IPS-18c (cell line): Measurements from ENCODE around the gene AEBP1.

Experiments
- H3K4me3 ChIP-seq: 2 replicates; pipeline ENCODE4 v1.7.0; 2013; ENCODE audit warnings: low read depth, mild to moderate bottlenecking, low read length, moderate library complexity; ENCODE audit not compliant: insufficient read depth
- H3K9me3 ChIP-seq: one replicate; pipeline ENCODE4 v1.6.1; 2013; ENCODE audit warnings: mild to moderate bottlenecking, low read length, moderate library complexity; ENCODE audit not compliant: control insufficient read depth, insufficient read depth

AEBP1 gene

DNA sequence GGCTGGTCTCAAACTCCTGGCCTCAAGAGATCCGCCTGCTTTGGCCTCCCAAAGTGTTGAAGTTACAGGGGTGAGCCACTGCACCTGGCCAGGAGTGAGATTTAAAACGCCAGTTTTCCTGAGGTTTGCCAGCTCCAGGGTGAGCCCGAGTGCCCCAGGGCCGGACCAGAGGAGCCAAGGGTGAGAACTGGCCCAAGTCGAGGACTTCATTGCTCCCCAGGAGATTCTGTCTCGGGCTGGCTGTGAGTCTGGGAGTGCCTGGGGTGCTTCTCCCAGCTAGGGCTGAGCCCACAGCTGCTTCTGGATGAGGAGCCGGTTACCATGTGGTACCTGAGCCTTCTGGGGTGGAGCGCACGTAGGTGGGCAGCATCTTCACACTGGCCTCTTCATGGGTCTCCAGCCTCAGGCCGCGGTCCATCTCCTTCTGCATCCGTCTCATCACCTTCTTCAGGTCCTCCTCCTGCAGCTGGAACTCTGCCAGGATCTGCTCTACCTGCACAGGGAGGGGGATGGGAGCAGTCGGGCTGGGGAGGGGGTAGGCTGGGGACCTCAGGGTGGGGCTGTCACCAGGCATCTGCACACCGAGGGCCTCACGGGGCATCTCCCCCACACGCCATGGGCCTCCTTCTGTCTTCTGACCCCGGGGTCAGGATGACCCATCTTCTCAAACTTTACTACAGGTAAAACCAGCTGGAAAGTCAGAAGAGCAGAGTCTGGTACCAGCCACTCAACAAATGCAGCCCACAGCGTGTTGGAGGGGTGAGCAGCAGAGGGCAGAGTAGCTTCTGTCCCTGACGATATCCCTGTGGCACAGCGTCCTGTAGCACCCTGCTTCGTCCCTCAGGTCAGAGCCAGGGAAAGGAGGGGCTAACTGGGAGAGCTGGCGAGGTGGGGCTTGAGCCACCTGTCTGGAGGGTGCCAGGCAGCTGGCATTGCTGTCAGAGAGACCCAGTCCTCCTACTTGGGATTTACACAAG is 49.1 kb downstream of the AEBP1 start:
- no peak overlapping the region for H3K4me3 ChIP-seq
- no peaks in the 10 kb centered on the region for H3K9me3 ChIP-seq

DNA sequence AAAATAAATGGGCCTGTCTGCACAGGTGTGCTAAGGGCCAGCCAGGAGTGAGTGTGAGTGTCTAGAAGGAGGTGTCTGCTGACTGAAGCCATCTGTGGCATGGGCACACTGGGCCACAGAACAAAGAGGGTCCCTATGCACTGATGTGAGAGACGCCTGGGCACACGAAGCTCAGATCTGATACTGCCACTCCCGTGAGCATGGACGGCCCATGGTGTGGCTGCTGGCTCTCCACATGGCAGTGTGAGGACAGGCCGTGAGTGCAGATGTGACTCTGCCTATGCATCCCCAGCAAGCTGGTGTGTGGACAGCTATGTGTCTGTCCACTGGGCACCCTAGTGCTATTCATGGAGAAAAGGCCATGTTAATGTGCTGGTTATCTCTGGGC is 49.8 kb downstream of the AEBP1 start:
- H3K4me3 ChIP-seq: no peak overlapping the region

DNA sequence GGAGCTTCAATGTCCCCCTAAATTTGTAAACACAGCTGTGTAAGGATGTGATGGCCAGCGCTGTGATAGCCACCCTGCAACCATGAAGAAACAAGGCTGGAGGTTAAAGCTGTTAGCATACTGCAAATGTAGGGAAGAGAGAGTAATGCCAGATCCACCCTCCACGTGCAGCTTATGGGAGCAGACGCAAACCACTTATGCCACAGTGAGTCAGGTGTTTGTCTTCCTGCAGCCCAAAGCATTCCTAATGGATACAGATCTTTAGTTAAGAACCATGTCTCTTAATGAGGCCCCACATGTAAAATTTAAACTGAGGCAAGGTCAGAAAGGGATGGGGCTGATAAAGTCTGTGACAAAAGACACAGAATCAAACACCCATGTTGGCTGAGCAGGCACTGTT is 50.6 kb downstream of the AEBP1 start:
- H3K4me3 ChIP-seq: no peak overlapping the region
- H3K9me3 ChIP-seq: no peaks in the 10 kb centered on the region

More for the DNA sequence above, 49.8 kb downstream of the AEBP1 start:
- H3K9me3 ChIP-seq: no peaks in the 10 kb centered on the region

DNA sequence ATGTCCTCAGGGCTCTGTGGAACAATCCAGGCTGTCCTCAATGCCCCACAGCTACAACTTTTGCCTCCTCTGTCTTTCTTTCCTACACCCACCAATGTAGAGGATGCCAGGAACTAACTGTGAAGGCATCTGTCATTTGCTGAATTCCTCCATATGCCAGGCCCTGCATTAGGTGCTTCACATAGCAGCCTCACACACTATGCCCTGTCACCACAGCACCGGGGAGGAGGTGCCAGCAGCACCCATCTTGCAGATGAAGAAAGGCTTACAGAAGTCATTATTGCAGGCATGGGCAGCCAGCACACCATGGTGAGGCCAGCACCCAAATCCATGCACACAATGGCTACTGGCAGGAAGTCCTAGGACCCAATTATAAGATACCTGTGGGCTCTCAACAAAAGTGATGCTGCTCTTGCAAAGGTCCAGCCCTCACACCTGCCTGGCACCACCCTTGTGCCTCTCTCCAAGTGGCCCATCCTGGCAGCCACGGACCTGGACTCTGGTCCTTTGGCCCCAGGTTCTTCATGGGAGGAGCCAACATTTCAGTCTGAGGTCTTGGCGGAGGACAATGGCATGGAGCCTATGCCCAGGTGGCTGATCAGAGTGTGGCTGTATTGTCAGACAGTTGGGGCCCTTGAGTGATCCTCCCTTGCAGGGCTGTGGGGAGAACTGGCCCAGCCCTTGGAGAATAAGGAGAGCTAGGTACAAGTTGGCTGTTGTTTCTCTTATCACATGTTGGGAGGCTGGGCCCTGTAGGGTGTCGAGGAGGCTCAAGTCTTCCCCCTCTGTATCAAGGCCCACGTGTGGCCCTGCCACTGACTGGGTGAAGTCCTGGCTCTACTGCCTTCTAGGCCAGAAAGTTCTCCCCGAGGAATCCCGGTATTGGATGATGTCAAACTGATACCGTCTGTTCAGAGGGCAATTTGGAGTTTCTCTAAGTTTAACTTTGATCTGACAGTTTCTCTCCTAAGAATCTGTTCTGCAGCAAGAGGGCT is 51.3 kb downstream of the AEBP1 start:
- Histone ChIP-seq H3K9me3 (no peaks in the 10 kb centered on the region), H3K4me3 (no peak overlapping the region)

DNA sequence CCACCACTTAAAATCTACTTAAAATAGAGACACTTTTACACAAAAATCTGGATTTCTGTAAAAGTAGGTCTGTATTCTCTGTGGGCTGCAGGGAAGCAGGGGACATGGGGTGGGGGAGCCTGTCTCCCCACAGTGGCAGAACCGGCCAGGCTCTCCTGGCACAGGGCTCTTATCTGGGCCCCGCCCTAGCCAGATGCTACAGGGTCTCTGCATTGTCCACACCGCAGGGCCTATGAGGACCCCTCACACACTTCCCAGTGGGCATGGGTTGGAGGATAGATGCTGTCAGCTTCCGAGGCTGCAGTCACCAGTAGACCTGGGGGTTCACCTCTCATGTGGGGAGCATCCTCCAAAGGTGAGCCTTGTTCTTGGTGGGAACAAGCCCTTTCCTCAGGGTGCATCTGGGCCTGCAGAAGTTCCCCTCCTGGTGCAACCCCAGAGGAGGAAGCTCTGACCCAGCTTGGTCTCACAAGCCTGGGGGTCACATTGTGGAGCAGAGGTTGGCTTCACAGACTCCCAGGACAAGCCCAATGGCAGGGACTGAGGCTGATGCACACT is 52.4 kb downstream of the AEBP1 start:
- Histone ChIP-seq H3K4me3 (no peak overlapping the region), H3K9me3 (no peaks in the 10 kb centered on the region)

DNA sequence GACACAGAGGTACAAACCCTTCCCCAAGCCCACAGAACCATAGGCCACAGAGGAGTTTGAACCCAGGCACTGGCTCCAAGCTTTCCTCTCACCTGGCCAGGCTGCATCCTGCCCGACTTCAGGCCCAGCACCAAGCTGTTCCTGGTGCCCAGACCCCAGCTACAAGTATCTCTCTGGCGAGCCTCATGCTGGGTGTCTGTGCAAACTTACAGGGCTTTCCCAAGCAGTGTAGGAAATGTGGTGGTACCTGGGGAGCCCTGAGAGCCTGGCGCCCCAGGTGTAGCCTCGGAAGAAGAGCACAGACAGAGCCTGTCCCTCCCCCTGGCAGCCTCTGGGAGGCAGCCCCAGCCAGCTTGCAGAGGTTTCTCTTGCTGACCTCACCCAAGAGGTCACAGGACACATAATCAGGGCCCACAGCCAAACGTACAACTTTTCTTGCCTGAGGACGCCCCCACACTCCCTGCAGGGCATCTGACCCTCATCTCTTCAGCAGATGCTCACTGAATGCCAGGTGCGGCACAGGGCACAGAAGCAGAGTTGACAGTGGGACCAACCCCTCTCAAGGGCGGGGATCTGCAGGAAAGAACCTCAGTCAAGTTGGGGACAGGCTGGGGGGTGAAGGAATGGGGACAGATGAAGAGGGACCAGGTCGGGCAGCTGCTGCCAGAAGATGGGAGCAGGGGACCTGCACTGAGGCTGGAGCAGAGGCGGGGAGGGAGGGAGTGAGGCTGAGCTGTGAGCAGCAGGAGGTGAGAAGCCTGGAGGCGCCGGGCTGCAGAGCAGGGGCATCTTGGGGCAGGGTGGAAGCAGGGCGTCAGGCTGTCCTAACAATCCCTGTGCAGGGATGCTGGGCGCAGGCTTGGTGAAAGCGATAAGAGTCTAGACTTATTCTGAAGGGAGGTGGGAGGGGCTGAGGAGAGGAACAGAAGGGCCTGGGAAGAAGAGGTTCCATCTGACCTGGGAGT is 53.3 kb downstream of the AEBP1 start:
- H3K4me3 ChIP-seq: no peak overlapping the region

DNA sequence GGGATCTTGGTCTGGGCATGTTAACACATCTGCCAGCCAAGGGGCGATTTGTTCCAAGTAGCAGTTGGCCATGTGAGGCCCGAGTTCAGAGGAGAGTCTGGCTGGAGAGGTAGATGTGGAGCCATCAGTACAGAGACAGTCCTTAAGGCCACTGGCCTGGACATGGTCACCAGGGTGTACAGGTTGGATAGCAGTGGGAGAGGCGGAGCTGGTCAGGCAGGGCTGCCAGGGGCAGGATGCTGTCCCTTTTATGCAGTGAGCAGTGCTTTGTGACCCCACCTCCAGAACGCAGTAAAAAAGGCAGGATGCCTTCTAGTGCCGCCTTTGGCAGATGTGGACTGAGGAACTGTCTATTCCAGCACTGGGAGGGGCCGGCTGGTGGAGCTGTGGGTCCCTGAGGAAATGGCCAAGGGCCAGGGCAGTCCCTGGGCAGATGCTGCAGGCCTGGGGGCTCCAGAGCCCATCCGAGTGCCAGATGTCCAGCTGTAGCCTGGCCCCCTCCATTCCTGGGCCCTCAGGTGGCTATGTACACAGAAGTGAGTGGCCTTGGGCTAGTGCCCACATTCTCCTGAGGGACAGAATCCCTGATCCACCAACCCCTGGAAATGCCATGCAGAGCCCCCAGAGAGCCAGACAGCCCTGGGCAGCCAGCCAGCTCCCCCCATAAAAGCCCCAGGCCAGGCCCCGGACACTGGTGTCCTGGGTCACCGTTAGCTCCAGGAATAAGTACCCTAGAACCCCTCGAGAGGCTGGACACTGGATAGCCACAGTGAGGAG is 54.1 kb downstream of the AEBP1 start:
- H3K4me3 ChIP-seq: no peak overlapping the region

More for the DNA sequence above, 53.3 kb downstream of the AEBP1 start:
- H3K9me3 ChIP-seq: no peaks in the 10 kb centered on the region

DNA sequence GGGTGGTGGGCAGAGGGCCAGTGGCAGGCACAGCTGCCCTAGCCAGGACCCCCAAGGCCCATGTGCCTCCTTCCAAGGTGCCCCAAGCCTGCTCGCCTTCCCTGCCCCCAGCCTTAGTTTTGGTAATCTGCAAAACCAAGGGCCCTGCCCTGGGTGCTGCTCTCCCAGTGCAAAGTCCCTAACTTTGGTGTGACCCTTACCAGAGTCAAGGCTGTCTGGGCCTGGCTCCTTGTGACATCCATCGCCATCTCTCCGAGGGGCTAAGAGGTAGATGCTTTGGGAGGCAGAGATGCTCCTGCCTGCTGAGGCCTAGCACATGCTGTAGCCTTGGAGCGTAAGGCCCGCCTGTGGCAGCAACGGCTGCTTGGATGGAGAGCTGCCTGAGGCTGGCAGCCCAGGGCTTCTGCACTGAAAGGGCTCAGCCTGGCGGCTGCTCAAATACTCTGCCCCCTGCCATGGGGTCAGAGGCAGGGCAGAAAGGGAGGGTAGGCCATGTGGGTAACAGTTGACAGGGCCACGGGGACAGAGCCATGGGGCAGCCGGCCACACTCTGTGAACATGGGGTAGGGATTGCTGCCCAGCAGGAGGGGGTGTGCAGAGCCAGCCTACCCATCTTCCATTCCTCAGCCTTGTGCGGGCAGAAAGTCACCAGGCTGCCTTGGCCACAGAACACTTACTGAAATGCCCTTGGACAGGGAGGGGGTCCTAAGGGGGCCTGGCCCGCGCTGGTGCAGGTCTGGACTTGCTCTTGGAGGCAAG is 54.9 kb downstream of the AEBP1 start:
- H3K4me3 ChIP-seq: no peak overlapping the region
- no peaks in the 10 kb centered on the region for H3K9me3 ChIP-seq

More for the DNA sequence above, 54.1 kb downstream of the AEBP1 start:
- H3K9me3 ChIP-seq: no peaks in the 10 kb centered on the region

DNA sequence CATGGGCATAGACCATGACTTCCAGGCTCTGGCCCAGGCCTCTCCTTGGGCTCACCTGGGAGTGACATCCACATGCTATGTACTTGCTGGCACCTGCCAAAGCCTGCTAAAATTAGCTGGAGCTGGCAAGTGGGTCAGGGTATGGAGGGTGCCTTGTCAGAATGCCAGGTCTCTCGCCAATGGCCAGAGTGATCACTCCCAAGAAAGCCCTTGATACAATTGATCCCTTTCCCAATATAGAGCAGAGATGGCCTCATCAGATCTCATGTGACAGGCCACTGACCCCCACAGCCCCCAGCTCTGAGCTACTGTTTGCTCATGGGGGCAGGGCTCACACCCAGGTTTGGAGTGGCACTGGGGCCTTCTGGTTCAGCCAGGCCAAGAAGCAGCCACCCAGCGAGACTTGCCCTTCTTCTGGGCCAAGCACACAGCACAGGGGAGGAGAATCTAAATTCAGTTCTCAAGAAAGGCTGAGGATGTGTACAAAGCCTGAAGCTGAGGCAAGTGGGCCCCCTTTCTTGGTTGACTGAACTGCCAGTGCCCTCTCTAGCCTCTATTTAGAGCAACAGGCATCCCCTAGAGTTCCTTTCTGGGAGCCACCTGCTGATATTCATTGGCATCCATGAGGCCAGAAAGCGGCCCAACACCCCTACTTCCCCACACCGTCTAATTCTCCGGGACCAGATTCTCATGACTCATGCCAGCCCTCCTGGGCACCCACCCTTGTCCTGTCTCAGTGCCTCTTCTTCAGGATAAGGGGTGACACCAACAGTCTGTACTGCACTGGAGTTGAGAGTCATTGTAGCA is 55.9 kb downstream of the AEBP1 start:
- H3K4me3 ChIP-seq: no peak overlapping the region
- no peaks in the 10 kb centered on the region for H3K9me3 ChIP-seq

DNA sequence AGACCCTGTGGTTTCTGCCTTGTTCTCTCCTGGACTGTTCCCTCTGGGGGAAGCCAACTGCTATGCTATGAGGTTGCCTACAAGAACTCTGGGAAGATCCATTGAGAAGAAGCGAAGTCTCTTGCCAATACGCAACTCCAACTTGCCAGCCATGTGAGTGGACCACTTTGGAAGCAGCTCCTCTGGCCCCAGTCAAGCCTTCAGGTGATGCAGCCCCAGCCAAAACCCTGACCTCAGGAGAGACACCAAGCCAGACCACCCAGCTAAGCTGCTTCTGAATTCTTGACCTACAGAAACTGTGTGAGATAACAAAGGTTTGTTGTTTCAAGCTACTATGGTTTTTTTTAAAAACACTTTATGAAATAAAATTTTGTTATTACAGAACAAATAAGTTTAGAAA is 57.2 kb downstream of the AEBP1 start:
- Histone ChIP-seq H3K9me3 (no peaks in the 10 kb centered on the region), H3K4me3 (no peak overlapping the region)

DNA sequence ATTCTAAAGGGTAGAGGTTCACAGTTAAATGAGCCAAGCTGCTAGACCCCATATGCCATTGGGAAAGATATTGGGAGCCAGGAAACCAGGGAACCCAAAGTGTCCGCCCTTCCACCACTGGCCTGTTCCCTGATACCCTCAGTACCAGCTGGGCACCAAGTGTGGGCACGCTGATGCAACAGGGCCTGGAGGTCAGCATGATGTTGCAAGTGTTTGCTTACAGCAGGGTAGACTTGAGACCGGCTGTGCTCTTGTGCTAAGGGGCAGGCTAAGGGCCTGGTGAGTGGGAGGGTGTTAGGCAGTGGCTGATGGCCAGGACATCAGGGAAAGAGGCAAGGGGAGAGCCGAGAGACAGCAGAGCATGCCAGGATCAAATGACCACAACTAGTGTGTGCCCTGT is 58.0 kb downstream of the AEBP1 start:
- no peak overlapping the region for H3K4me3 ChIP-seq
- H3K9me3 ChIP-seq: no peaks in the 10 kb centered on the region

DNA sequence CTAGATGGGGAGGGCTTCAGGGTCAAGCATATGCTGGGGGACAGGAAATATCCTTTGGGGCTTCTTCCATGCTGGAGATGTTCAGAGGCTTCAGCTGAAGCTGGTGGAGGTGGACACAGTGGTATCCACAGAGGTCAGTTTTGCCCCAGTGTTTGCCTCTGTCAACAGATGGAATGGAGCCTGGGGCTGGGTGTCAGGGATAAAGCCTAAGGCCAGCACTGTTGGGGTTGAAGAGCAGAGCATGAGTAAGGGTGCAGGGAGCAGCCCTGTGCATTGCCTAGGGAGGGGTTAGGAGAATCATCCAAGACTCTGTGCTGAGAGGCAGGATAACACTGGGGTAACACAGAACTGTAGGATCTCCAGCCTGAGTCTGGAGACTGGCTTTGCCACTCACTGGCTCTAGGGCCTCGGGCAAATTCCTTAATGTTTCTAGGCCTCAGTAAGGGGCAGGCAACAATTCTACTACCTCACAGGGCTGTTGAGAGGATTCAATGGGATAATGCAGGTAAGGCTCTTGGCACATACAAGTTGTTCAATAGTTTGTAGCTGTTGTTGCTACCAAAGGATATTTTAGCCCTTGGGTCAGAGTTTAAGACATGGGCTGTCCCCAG is 58.7 kb downstream of the AEBP1 start:
- H3K4me3 ChIP-seq: no peak overlapping the region
- H3K9me3 ChIP-seq: no peaks in the 10 kb centered on the region

DNA sequence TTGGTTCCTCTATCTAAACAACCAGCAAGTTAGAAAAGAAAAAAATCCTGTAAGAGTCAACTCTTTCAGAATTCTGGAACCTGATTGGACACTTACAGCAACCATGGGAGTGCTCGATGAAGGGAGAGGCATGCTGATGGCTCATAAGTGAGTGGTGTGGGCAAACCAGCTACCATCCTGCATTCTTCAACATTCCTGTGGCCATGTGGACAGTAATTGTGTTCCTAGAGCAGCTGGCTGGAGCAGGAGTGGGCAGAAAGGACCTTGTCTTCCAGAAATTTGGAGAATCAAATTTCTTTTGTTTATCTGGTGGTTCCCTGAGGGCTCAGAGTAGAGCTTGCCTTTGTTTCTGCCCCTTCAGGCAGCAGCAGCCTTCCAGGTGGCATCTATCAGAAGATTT is 59.4 kb downstream of the AEBP1 start:
- no peaks in the 10 kb centered on the region for H3K9me3 ChIP-seq
- no peak overlapping the region for H3K4me3 ChIP-seq
